Retinal pigment epithelial cell (primary cell): ENCODE data around the gene RHOC.

ENCODE experiments used
- DNase-seq: peaks from one replicate; pipeline ENCODE4 v3.0.0-alpha.2; 2010; ENCODE audit warnings: low read depth
- H3K4me3 ChIP-seq: 2 replicates; pipeline ENCODE4 v1.5.1; 2011; ENCODE audit warnings: mild to moderate bottlenecking, low read length, control low read depth, moderate library complexity
- CTCF ChIP-seq: conservative IDR thresholded peaks from 2 replicates; pipeline ENCODE4 v1.5.1; 2011; ENCODE audit warnings: low read depth, low read length, control low read depth, inconsistent platforms

RHOC gene

GRCh38 chr1:112706505-112707220 lies at the start of gene RHOC:
Gene RHOC, minus strand, starts transcription at chr1:112707127. Its CDS starts 3,328 bp downstream, at chr1:112703799.
- no peak for TF ChIP-seq CTCF
- no peak for DNase-seq
- peak within 1 kb of the TSS; percentile 86 for H3K4me3 ChIP-seq

GRCh38 chr1:112754116-112754628 lies 47.2 kb upstream of the RHOC start:
- TF ChIP-seq CTCF: no peak
- no peak overlapping the region for H3K4me3 ChIP-seq
- DNase-seq: no peak

GRCh38 chr1:112748396-112748795 lies 41.5 kb upstream of the RHOC start:
- no peak overlapping the region for H3K4me3 ChIP-seq
- TF ChIP-seq CTCF: no peak
- no peak for DNase-seq

- H3K4me3 ChIP-seq: peak overlapping the region; percentile 32
- no peak for DNase-seq
- TF ChIP-seq CTCF: peak; percentile 53
Measured at GRCh38 chr1:112744009-112744578, 37.2 kb upstream of the RHOC start.

GRCh38 chr1:112743174-112744008 lies 36.5 kb upstream of the RHOC start:
- H3K4me3 ChIP-seq: peak overlapping the region; percentile 32
- DNase-seq: no peak
- no peak for TF ChIP-seq CTCF

GRCh38 chr1:112737573-112737972 lies 30.6 kb upstream of the RHOC start:
- no peak overlapping the region for H3K4me3 ChIP-seq
- DNase-seq: no peak

More at GRCh38 chr1:112737573-112737972, 30.6 kb upstream of the RHOC start:
- TF ChIP-seq CTCF: no peak
